Bronchial epithelial cell (primary cell): ENCODE results near the gene USPL1. TPM values are rescaled to one million over a fixed set of nuclear protein-coding genes. Genes with fewer than 3 reads are reported as not detected.
A peak's percentile ranks its signal among the peaks of the same experiment; 100 is the strongest.
"Not testable (repeated sequence)": the region's sequence is repeated elsewhere in the genome, so short reads cannot be mapped to it uniquely, and the experiment has no call there.

Experiments used
- DNase-seq: peaks from one replicate; pipeline ENCODE4 v3.0.0-alpha.2; 2010; ENCODE audit warnings: low read depth
- FAIRE-seq: peaks from 2 replicates; lab custom pipeline; 2011; peaks lifted over from hg19 to GRCh38; lab: Jason Lieb, UNC
- H3K27me3 ChIP-seq: 2 replicates; pipeline ENCODE4 v1.5.1; 2011; ENCODE audit warnings: low read length; ENCODE audit not compliant: control insufficient read depth, insufficient read depth
- H3K36me3 ChIP-seq: 2 replicates; pipeline ENCODE4 v1.5.1; 2011; ENCODE audit warnings: low read length; ENCODE audit not compliant: control insufficient read depth, insufficient read depth
- H3K4me3 ChIP-seq: 2 replicates; pipeline ENCODE4 v1.5.1; 2011; ENCODE audit warnings: mild to moderate bottlenecking, low read depth, low read length, control low read depth
- CTCF ChIP-seq: IDR thresholded peaks from 2 replicates; pipeline ENCODE4 v1.5.1; 2011; ENCODE audit warnings: mild to moderate bottlenecking, moderate library complexity, low read length, control low read depth, inconsistent platforms; ENCODE audit not compliant: insufficient read depth, severe bottlenecking
- total RNA-seq: library from RNA; depleted of rRNA; stranded (reverse); fragments of >200 nt; gene quantifications from 2 replicates; pipeline ENCODE4 v1.2.1, GENCODE V29; 2014

The USPL1 gene
- total RNA-seq, 1 donor from 2014 or later = 20.0 TPM

- H3K4me3 ChIP-seq = no peak overlapping the region
- peaks cover 4% of the 10 kb centered on the region for H3K36me3 ChIP-seq
- DNase-seq = no peak
- H3K27me3 ChIP-seq = no peaks in the 10 kb centered on the region
- TF ChIP-seq CTCF = no peak
- no peak for FAIRE-seq
Observed at GRCh38 chr13:30639671-30640070, 22.0 kb downstream of the USPL1 start.

GRCh38 chr13:30641173-30641572, 23.5 kb downstream of the USPL1 start:
- not testable (repeated sequence) for H3K27me3 ChIP-seq, H3K4me3 ChIP-seq, DNase-seq, H3K36me3 ChIP-seq
- peak; percentile 81 for FAIRE-seq

GRCh38 chr13:30645629-30646028, 27.9 kb downstream of the USPL1 start:
- no peaks in the 10 kb centered on the region for H3K27me3 ChIP-seq
- TF ChIP-seq CTCF = no peak
- no peak overlapping the region for H3K4me3 ChIP-seq
- H3K36me3 ChIP-seq = peaks cover 11% of the 10 kb centered on the region
- DNase-seq (no peak), FAIRE-seq (no peak)

- DNase-seq (no peak), FAIRE-seq (no peak)
- TF ChIP-seq CTCF = no peak
- peaks cover 11% of the 10 kb centered on the region for H3K36me3 ChIP-seq
- H3K27me3 ChIP-seq = no peaks in the 10 kb centered on the region
- no peak overlapping the region for H3K4me3 ChIP-seq
Observed at GRCh38 chr13:30647420-30647819, 29.7 kb downstream of the USPL1 start.

GRCh38 chr13:30647824-30648521, 30.3 kb downstream of the USPL1 start:
- TF ChIP-seq CTCF = no peak
- DNase-seq (no peak), FAIRE-seq (no peak)
- H3K4me3 ChIP-seq = no peak overlapping the region
- H3K27me3 ChIP-seq = no peaks in the 10 kb centered on the region
- peaks cover 11% of the 10 kb centered on the region for H3K36me3 ChIP-seq

GRCh38 chr13:30648522-30649012, 30.8 kb downstream of the USPL1 start:
- Histone ChIP-seq H3K4me3 (no peak overlapping the region), H3K36me3 (peaks cover 9% of the 10 kb centered on the region), H3K27me3 (no peaks in the 10 kb centered on the region)
- DNase-seq (no peak), FAIRE-seq (no peak)
- TF ChIP-seq CTCF = no peak

GRCh38 chr13:30651648-30652047, 33.9 kb downstream of the USPL1 start:
- DNase-seq, H3K4me3 ChIP-seq, H3K27me3 ChIP-seq, H3K36me3 ChIP-seq, FAIRE-seq: not testable (repeated sequence)
